PC-3 (cell line): ENCODE data around the gene SLC15A5. TPM values are rescaled to one million over a fixed set of nuclear protein-coding genes. Genes with fewer than 3 reads are reported as not detected.

Experiments used
- ATAC-seq: fragments of 200-7000 bp; cut with Tn5 transposase; 2 replicates; pipeline ENCODE4 v1.9.1; 2020; ENCODE audit warnings: mild to moderate bottlenecking, moderate library complexity
- BruUV-seq: library from RNA; stranded (reverse); fragments of 400-500 nt; replicated peaks from 2 replicates; lab custom pipeline; 2021; lab: Mats Ljungman, UMichigan
- CTCF ChIA-PET: fragments of 300-600 bp; sonication (Branson Sonifier 250); formaldehyde crosslinking; loops from one replicate; lab custom pipeline; 2022; ENCODE audit warnings: antibody characterized with exemption; lab: Charles Lee
- POLR2A ChIA-PET: fragments of 300-600 bp; sonication (Branson Sonifier 250); formaldehyde crosslinking; loops from one replicate; lab custom pipeline; 2022; ENCODE audit warnings: antibody characterized with exemption; ENCODE audit not compliant: unreplicated experiment; lab: Charles Lee
- DNase-seq: peaks from one replicate; pipeline ENCODE4 v3.0.0-alpha.2; 2015
- H2AFZ ChIP-seq: fragments of 300-600 bp; sonication (generic); 2 replicates; pipeline ENCODE4 v1.6.0; 2016; ENCODE audit warnings: antibody characterized with exemption, low read length
- H3F3A ChIP-seq: fragments of 300-600 bp; sonication (generic); one replicate; pipeline ENCODE4 v1.6.0; 2017; ENCODE audit warnings: antibody characterized with exemption, low read length, control low read depth, mild to moderate bottlenecking; ENCODE audit not compliant: unreplicated experiment
- H3K27ac ChIP-seq: fragments of 300-600 bp; sonication (generic); 2 replicates; pipeline ENCODE4 v1.5.1; 2016; ENCODE audit warnings: mild to moderate bottlenecking, low read length
- H3K27me3 ChIP-seq: fragments of 300-600 bp; sonication (generic); 2 replicates; pipeline ENCODE4 v1.6.1; 2016; ENCODE audit warnings: low read length, mixed read lengths
- H3K36me3 ChIP-seq: fragments of 300-600 bp; sonication (generic); 2 replicates; pipeline ENCODE4 v1.6.1; 2016; ENCODE audit warnings: low read depth, mixed run types, low read length, mixed read lengths
- H3K4me1 ChIP-seq: fragments of 300-600 bp; sonication (generic); 2 replicates; pipeline ENCODE4 v1.5.1; 2016; ENCODE audit warnings: low read length; ENCODE audit not compliant: insufficient read depth
- H3K4me2 ChIP-seq: fragments of 300-600 bp; sonication (generic); 2 replicates; pipeline ENCODE4 v1.6.0; 2016; ENCODE audit warnings: low read length
- H3K4me3 ChIP-seq: fragments of 300-600 bp; sonication (generic); 2 replicates; pipeline ENCODE4 v1.5.1; 2016; ENCODE audit warnings: mild to moderate bottlenecking, low read length, mixed read lengths
- H3K79me2 ChIP-seq: fragments of 300-600 bp; sonication (generic); 2 replicates; pipeline ENCODE4 v1.6.1; 2017; ENCODE audit warnings: low read length, mixed read lengths
- H3K9ac ChIP-seq: fragments of 300-600 bp; sonication (generic); 2 replicates; pipeline ENCODE4 v1.6.0; 2016; ENCODE audit warnings: mild to moderate bottlenecking, low read length
- H3K9me2 ChIP-seq: fragments of 300-600 bp; sonication (generic); replicated peaks from 2 replicates; pipeline ENCODE4 v1.6.1; 2016; ENCODE audit warnings: mixed run types, low read length, mixed read lengths
- H3K9me3 ChIP-seq: fragments of 300-600 bp; sonication (generic); 2 replicates; pipeline ENCODE4 v1.6.1; 2016; ENCODE audit warnings: low read length, mixed read lengths
- H4K20me1 ChIP-seq: fragments of 300-600 bp; sonication (generic); 2 replicates; pipeline ENCODE4 v1.6.1; 2016; ENCODE audit warnings: low read length, mixed read lengths
- CTCF ChIP-seq: fragments of 300-600 bp; sonication (generic); conservative IDR thresholded peaks from 2 replicates; pipeline ENCODE4 v1.5.1; 2017; ENCODE audit warnings: antibody characterized with exemption, low read depth, mild to moderate bottlenecking, low read length
- EZH2 ChIP-seq: fragments of 300-600 bp; sonication (generic); IDR thresholded peaks from one replicate; pipeline ENCODE4 v1.6.1; 2017; ENCODE audit warnings: antibody characterized with exemption, mild to moderate bottlenecking, low read length; ENCODE audit not compliant: unreplicated experiment
- EZH2phosphoT487 ChIP-seq: fragments of 300-600 bp; sonication (generic); IDR thresholded peaks from 2 replicates; pipeline ENCODE4 v1.6.1; 2018; ENCODE audit warnings: mild to moderate bottlenecking, antibody characterized with exemption, low read length, borderline replicate concordance
- intact Hi-C: fragments of 100-400 bp; cut with micrococcal nuclease; formaldehyde crosslinking; loops from 2 replicates; pipeline ENCODE4 v1.9.0; 2023
- total RNA-seq: library from RNA; depleted of rRNA; stranded (reverse); fragments of >200 nt; gene quantifications from 2 replicates; pipeline ENCODE4 v1.2.3, GENCODE V29; 2014

Gene SLC15A5
- total RNA-seq, 1 experiment from 2014 or later = not detected

DNA sequence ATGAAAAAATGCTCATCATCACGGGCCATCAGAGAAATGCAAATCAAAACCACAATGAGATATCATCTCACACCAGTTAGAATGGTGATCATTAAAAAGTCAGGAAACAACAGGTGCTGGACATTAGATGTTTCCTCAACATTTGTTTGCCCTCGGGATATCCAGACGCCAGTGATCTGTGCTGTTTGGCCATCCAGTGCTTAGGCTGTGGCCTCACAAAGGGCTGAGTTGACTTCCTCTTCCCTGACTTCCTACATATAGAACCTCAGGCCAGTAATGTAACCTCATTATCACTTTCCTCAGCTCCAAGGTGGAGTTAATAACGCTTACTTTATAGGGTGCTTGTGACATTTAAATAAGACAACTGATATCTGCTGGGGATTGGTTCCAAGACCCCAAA lies 51.8 kb downstream of the SLC15A5 start:
- Histone ChIP-seq H3K27me3 (no peaks in the 10 kb centered on the region), H3K27ac (no peak overlapping the region), H3K9me2 (no peaks in the 10 kb centered on the region), H4K20me1 (no peaks in the 10 kb centered on the region), H3K4me3 (no peak overlapping the region), H3K79me2 (no peaks in the 10 kb centered on the region), H3K9ac (no peak overlapping the region), H2AFZ (no peak overlapping the region), H3K36me3 (no peaks in the 10 kb centered on the region), H3F3A (no peaks in the 10 kb centered on the region), H3K4me2 (no peak overlapping the region), H3K4me1 (no peaks in the 10 kb centered on the region), H3K9me3 (no peaks in the 10 kb centered on the region)
- POLR2A ChIA-PET = no interaction called here
- BruUV-seq = no TSS peak
- CTCF ChIA-PET = no interaction called here
- TF ChIP-seq EZH2phosphoT487 (no peak), EZH2 (no peak), CTCF (no peak)
- no peak for ATAC-seq
- intact Hi-C loops = no loop called here
- DNase-seq = no peak

- TF ChIP-seq CTCF = no peak
- TF ChIP-seq EZH2phosphoT487 = no peak
- TF ChIP-seq EZH2 = no peak
- Histone ChIP-seq H3K4me3 (no peak overlapping the region), H3K36me3 (no peaks in the 10 kb centered on the region), H3K9me3 (no peaks in the 10 kb centered on the region), H4K20me1 (no peaks in the 10 kb centered on the region), H3K4me1 (no peaks in the 10 kb centered on the region), H3F3A (no peaks in the 10 kb centered on the region), H2AFZ (no peak overlapping the region), H3K27me3 (no peaks in the 10 kb centered on the region), H3K27ac (no peak overlapping the region), H3K9ac (no peak overlapping the region), H3K4me2 (no peak overlapping the region), H3K79me2 (no peaks in the 10 kb centered on the region), H3K9me2 (no peaks in the 10 kb centered on the region)
- ATAC-seq (no peak), DNase-seq (no peak)
- intact Hi-C loops = no loop called here
- POLR2A ChIA-PET = no interaction called here
- CTCF ChIA-PET = no interaction called here
- no TSS peak for BruUV-seq
These were observed 53.3 kb downstream of the SLC15A5 start for GRCh38 chr12:16224196-16224595.

- ChIA-PET POLR2A (no interaction called here), CTCF (no interaction called here)
- no peak overlapping the region for H3K4me2 ChIP-seq
- H3K27ac ChIP-seq = no peak overlapping the region
- H3K4me1 ChIP-seq = peaks cover 8% of the 10 kb centered on the region; the same call in 1 of the 2 replicates
- H3K4me3 ChIP-seq = no peak overlapping the region
- H3K27me3 ChIP-seq = no peaks in the 10 kb centered on the region
- no peak overlapping the region for H2AFZ ChIP-seq
- no peak for ATAC-seq
- H4K20me1 ChIP-seq = no peaks in the 10 kb centered on the region
- no peaks in the 10 kb centered on the region for H3K79me2 ChIP-seq
- BruUV-seq = no TSS peak
- no peak for DNase-seq
- H3K9me2 ChIP-seq = no peaks in the 10 kb centered on the region
- no peaks in the 10 kb centered on the region for H3K36me3 ChIP-seq
- H3F3A ChIP-seq = no peaks in the 10 kb centered on the region
- intact Hi-C loops = no loop called here
- no peaks in the 10 kb centered on the region for H3K9me3 ChIP-seq
- no peak for TF ChIP-seq EZH2
- no peak for TF ChIP-seq CTCF
- no peak for TF ChIP-seq EZH2phosphoT487
- H3K9ac ChIP-seq = no peak overlapping the region
These were observed 55.7 kb downstream of the SLC15A5 start for GRCh38 chr12:16221776-16222175.
